HG02642 (cell line): ENCODE measurements around the gene FAM222B.
"Not testable (repeated sequence)": the region's sequence is repeated elsewhere in the genome, so short reads cannot be mapped to it uniquely, and the experiment has no call there.

Experiments used
- ATAC-seq: cut with Tn5 transposase; IDR thresholded peaks from one replicate; pipeline ENCODE4 v1.9.1; 2021; ENCODE audit warnings: mild to moderate bottlenecking; ENCODE audit not compliant: unreplicated experiment, poor library complexity

The FAM222B gene

DNA sequence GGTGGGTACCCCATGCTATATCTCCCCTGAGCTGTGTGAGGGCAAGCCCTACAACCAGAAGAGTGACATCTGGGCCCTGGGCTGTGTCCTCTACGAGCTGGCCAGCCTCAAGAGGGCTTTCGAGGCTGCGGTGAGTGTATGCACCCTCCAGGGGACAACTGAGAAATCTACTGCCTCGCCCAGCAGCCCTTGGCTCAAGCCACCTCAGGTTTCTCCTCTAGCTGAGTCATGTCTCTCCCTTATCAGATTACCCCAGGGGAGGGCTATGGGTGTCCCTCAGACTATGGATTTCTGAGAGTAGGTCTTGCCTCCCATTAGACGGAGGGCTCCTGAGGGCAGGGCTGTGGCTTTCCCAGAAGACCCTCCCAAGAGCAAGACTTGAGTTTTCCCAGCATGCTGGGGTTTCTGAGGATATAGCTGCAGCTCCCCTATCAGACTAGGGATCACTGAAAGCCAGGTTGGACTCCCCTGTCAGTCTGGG, 107.3 kb downstream of the FAM222B start:
- no peak for ATAC-seq

DNA sequence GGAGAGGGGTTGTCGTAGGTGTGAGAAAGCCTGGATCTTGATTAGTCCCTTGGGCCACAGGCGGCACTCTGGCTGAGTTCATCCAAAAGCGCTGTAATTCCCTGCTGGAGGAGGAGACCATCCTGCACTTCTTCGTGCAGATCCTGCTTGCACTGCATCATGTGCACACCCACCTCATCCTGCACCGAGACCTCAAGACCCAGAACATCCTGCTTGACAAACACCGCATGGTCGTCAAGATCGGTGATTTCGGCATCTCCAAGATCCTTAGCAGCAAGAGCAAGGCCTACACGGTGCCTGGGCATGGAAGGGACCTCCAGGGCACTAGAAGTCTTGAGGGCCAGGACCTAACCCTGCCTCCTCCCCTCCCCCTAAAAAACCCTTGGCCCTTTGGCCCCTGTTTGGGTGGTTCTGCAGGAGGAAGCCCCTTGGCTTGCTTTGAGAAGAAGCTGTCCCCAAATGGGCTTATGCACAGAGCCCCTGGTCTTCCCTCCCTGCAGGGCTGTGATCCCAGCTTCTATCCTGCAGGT, 107.8 kb downstream of the FAM222B start:
- no peak for ATAC-seq

DNA sequence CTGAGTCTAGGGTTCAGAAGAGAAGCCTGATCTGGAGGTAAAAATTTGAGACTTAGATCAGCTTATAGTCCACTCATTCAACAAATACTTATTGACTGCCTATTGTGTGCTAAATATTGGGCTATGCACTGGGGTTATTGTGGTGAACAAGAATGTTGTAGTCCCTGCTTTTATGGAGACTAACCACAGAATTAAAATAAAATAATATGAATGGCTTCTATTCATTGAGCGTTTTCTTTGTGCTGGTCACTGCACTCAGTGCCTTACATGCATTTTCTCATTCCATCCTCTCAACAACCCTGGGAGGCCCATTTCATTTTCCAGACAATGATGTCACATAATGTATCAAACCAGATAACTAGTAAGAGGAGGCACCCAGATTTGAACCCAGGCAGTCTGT, 109.2 kb downstream of the FAM222B start:
- no peak for ATAC-seq

DNA sequence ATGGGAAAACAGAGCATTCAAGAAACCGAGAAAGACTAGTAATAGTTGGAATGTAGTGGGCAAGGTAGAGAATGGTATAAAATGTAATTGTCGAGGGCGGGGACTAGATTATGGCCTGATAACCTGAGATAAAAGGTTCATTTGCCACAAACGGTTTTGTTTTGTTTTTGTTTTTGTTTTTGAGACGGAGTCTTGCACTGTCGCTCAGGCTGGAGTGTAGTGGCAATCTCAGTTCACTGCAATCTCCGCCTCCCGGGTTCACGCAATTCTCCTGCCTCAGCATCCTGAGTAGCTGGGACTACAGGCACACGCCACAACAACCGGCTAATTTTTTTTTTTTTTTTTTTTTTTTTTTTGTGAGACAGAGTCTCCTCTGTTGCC, 112.7 kb downstream of the FAM222B start:
- no peak for ATAC-seq

DNA sequence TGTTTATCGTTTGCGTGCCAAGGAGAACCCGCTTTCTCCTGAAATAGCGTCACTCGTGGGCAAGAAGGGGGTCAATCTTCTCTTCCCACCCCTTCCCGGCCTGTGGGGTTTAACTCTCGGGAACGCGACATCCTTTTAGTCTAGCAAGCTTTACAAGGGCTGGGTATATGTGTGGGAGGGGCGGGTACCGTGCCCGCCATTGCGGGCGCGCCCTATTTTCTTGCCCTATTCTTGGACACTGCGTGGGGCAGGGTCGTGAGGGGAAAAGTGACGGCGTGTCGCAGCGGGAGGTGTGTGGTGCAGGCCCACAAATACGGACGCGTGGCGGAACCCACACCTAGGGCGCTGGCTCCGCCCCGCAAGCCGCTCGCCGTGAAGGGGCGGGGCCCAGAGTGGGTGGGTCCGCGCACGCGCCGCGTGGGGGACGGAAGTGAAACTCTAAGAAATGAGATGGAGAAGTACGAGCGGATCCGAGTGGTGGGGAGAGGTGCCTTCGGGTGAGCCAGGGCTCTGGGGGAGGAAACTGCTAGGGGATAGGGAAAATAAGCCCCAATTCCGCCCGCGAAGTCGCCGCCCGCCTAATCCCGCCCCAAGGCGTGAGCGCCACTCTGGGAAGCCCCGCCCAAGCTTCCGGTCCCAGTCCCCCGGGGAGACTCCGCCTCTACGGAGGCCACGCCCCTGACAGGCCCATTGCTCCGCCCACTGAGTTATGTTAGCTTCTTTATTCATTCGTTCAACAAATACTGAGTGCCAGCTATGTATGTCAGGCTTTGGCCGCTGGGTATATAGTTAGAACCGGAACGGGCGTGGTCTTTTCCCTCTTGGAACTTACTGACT, 114.0 kb downstream of the FAM222B start, which contains the start of gene NEK8:
TSS of gene NEK8 (plus strand) at position 425 of the 837 bp plus-strand sequence. CDS start at position 451, 26 bp downstream.
- peak; percentile 49 for ATAC-seq

DNA sequence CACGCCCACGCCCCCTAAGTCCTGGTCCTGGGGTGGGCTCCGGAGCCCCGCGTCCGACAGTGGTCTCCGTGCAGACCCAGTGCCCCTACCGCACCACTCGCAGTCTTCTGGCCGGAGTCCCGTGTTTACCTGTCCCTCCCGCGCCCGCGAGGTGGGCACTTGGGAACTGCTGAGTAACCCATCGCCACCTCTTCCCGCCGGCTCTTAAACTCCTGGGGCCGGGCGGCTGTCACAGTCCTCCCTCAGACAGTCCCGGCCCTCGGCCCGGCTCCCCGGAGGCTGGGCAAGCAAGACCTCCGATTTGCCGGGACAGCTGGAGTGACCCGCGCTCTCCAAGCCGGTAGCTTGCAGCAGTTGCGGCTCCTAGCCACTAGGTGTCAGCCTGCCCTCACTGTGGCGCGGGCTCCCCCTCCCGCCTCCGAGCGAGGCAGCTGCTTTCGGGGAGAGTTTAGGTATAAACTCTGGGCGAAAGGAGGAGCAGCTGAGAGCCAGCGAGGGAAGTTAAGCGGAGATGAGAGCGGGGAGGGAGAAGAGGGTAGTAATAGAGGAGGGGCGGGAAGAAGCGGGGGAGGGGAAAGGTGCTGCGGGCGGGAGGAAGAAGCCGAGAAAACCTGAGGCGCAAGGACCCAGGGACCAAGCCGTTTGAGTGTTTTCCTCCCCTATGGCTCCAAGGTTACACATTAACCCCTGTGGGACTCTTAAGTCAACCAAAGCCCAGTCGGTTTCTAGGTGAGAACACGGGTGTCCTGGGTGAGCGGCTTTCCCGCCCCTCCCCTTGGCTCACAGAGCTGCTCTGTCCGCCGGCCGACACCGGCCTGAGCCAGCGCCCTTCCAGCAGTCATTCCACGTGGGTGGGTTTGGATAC, 115.7 kb downstream of the FAM222B start:
- peak; percentile 43 for ATAC-seq

DNA sequence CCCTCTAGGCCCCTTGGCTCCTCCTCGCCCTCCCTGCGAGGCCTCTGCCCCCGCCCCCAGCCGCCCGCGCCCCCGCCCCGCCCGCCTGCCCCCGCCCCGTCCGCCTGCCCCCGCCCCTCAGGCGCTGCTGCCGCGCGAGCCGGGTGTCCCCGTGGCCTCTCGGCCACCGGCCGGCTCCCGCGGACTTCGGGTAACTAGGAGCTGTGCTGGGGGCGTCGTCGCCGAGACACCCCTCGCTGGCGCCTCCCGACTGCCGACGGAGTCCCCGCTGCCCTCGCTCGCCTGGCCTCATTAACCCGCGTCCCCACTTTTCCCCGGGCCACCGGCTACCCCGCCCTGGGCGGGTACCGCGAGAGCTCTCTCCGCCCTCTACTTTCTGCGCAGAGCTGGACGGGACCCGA, 116.4 kb downstream of the FAM222B start, which contains the start of gene TLCD1:
TSS of gene TLCD1 (minus strand) at position 8 of the 401 bp plus-strand sequence. CDS start 136 bp downstream, outside the sequence.
- ATAC-seq = peak; percentile 8

DNA sequence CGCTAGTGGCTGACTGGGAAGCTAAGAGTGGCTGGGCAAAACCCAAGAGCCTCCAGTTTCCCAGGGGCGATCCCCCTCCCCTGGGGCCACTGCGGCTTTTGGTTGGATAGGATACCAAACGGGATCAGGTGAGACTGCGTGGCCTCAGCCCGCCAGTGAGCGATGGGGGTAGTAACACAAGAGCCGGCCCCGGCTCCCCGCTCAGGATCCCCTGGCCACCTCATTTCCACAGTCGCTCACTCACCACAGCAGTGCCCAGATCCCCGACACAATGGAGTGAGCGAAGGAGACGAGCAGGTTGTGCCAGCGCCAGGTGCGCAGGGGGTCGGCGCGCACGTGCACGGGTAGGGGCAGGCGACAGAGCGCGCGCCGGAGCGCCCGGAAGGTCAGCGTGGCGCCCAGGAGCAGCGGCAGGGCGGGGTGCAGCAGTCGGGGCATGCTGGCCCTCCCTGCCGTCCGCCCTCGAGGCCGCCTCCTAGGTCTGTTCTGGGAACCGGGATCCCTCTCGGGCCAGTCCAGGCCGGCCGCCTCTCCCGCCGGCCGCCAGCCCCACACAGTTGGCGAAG, 116.8 kb downstream of the FAM222B start:
- no peak for ATAC-seq

- ATAC-seq = no peak
Measured at GRCh38 chr17:28725166-28725659, 117.4 kb downstream of the FAM222B start.

GRCh38 chr17:28724500-28725165, 118.0 kb downstream of the FAM222B start:
- ATAC-seq = no peak

DNA sequence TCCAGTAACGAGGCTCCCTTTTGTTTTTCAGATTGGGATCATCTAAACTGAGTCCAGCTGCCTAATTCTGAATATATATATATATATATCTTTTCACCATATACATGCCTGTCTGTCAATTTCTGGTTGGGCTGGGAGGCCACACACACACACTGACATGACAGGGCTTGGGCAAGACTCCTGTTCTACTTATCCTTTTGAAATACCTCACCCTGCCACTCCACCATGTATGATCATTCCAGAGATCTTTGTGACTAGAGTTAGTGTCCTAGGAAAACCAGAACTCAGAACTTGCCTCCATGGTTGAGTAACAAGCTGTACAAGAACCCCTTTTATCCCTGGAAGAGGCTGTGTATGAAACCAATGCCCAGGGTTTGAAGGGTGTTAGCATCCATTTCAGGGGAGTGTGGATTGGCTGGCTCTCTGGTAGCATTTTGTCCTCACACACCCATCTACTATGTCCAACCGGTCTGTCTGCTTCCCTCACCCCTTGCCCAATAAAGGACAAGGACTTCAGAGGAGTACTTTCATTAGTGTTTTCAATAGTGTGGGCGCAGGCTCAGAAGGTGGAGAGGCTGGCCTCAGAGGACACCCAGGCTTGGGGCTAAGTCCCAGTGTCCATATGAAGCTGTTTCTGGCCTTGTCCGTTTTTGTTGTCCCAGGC, 118.6 kb downstream of the FAM222B start:
- ATAC-seq = not testable (repeated sequence)

- ATAC-seq = no peak
Measured at GRCh38 chr17:28723159-28723835, 119.3 kb downstream of the FAM222B start.

DNA sequence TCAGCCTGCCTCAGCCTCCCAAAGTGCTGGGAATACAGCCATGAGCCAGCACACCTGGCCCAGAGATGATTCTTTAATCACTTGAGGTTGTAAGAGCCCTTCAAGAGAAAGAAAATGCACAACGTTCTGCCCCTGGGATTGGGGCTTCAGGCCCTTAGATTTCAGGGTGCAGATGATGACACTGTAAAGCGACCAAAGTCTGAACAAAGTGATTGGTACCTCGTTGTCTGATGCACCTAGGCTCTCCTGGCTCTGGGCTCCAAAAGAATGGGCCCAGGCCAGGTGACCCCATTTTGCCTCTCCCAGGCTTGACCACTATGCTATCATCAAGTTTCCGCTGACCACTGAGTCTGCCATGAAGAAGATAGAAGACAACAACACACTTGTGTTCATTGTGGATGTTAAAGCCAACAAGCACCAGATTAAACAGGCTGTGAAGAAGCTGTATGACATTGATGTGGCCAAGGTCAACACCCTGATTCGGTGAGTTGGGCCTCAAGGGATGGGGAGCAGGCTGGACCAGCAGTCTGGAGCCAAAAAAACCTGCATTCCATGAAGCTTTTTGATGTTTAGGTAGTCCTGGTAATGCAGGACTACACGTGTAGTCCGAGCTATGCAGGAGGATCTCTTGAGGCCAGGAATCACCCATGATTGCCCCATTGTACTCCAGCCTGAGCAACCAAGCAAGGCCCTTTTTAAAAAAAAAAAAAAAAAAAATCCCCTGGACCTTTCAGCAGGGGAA, 120.0 kb downstream of the FAM222B start:
- no peak for ATAC-seq

DNA sequence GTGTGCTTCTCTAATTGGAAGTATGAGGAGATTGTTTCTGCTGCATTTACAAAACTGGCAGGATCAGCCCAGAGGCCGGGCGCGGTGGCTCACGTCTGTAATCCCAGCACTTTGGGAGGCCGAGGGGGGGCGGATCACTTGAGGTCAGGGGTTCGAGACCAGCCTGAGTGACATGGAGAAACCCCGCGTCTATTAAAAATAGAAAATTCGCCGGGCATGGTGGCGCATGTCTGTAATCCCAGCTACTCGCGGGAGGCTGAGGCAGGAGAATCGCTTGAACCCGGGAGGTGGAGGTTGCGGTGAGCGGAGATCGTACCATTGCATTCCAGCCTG, 121.6 kb downstream of the FAM222B start:
- ATAC-seq = not testable (repeated sequence)

- no peak for ATAC-seq
Measured at GRCh38 chr17:28720247-28720996, 122.2 kb downstream of the FAM222B start.

- no peak for ATAC-seq
Measured at GRCh38 chr17:28719021-28719433, 123.6 kb downstream of the FAM222B start.

DNA sequence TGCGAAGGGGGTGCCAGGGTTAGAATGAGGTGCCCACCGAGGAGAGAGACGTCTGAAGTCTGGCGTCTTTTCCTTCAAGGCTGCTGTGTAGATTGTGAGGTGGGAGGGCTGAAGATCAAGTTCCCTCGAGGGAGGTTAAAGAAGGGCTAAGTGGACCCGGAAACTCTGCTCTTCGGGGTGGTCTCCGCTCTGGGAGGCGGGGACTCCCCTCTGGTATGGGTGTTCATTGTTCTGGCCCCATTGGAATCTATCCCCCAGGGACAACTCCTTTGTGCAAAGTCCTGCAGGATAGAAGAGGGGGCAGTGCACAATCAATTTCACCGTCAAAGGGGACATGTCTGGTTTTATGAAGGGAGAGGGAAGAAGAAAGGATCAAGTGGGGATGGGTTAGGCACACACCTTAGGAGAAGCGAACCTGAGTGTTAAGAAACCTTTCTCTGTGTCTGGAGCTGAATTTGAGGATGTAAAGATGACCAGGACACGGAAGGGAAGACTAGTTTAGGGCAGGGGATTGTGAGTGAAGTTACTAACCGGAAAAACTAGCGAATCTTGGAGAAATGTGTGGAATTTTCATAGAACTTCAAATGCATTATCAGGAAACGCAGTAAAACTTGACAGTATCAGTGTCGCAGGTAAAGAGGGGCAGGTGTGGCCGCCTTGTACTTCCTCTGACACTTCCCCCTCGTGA, 124.1 kb downstream of the FAM222B start:
- no peak for ATAC-seq
